PC-3 (cell line): Measurements from ENCODE around the gene NOTCH2NLA. TPM values are rescaled to one million over a fixed set of nuclear protein-coding genes. Genes with fewer than 3 reads are reported as not detected.
A peak's percentile ranks its signal among the peaks of the same experiment; 100 is the strongest.
"Not testable (repeated sequence)": the region's sequence is repeated elsewhere in the genome, so short reads cannot be mapped to it uniquely, and the experiment has no call there.

Source experiments
- ATAC-seq: fragments of 200-7000 bp; cut with Tn5 transposase; 2 replicates; pipeline ENCODE4 v1.9.1; 2020; ENCODE audit warnings: mild to moderate bottlenecking, moderate library complexity
- BruUV-seq: library from RNA; stranded (reverse); fragments of 400-500 nt; replicated peaks from 2 replicates; lab custom pipeline; 2021; lab: Mats Ljungman, UMichigan
- CTCF ChIA-PET: fragments of 300-600 bp; sonication (Branson Sonifier 250); formaldehyde crosslinking; loops from one replicate; lab custom pipeline; 2022; ENCODE audit warnings: antibody characterized with exemption; lab: Charles Lee
- POLR2A ChIA-PET: fragments of 300-600 bp; sonication (Branson Sonifier 250); formaldehyde crosslinking; loops from one replicate; lab custom pipeline; 2022; ENCODE audit warnings: antibody characterized with exemption; ENCODE audit not compliant: unreplicated experiment; lab: Charles Lee
- DNase-seq: peaks from one replicate; pipeline ENCODE4 v3.0.0-alpha.2; 2015
- H2AFZ ChIP-seq: fragments of 300-600 bp; sonication (generic); 2 replicates; pipeline ENCODE4 v1.6.0; 2016; ENCODE audit warnings: antibody characterized with exemption, low read length
- H3F3A ChIP-seq: fragments of 300-600 bp; sonication (generic); one replicate; pipeline ENCODE4 v1.6.0; 2017; ENCODE audit warnings: antibody characterized with exemption, low read length, control low read depth, mild to moderate bottlenecking; ENCODE audit not compliant: unreplicated experiment
- H3K27ac ChIP-seq: fragments of 300-600 bp; sonication (generic); 2 replicates; pipeline ENCODE4 v1.5.1; 2016; ENCODE audit warnings: mild to moderate bottlenecking, low read length
- H3K27me3 ChIP-seq: fragments of 300-600 bp; sonication (generic); 2 replicates; pipeline ENCODE4 v1.6.1; 2016; ENCODE audit warnings: low read length, mixed read lengths
- H3K36me3 ChIP-seq: fragments of 300-600 bp; sonication (generic); 2 replicates; pipeline ENCODE4 v1.6.1; 2016; ENCODE audit warnings: low read depth, mixed run types, low read length, mixed read lengths
- H3K4me1 ChIP-seq: fragments of 300-600 bp; sonication (generic); 2 replicates; pipeline ENCODE4 v1.5.1; 2016; ENCODE audit warnings: low read length; ENCODE audit not compliant: insufficient read depth
- H3K4me2 ChIP-seq: fragments of 300-600 bp; sonication (generic); 2 replicates; pipeline ENCODE4 v1.6.0; 2016; ENCODE audit warnings: low read length
- H3K4me3 ChIP-seq: fragments of 300-600 bp; sonication (generic); 2 replicates; pipeline ENCODE4 v1.5.1; 2016; ENCODE audit warnings: mild to moderate bottlenecking, low read length, mixed read lengths
- H3K79me2 ChIP-seq: fragments of 300-600 bp; sonication (generic); 2 replicates; pipeline ENCODE4 v1.6.1; 2017; ENCODE audit warnings: low read length, mixed read lengths
- H3K9ac ChIP-seq: fragments of 300-600 bp; sonication (generic); 2 replicates; pipeline ENCODE4 v1.6.0; 2016; ENCODE audit warnings: mild to moderate bottlenecking, low read length
- H3K9me2 ChIP-seq: fragments of 300-600 bp; sonication (generic); replicated peaks from 2 replicates; pipeline ENCODE4 v1.6.1; 2016; ENCODE audit warnings: mixed run types, low read length, mixed read lengths
- H3K9me3 ChIP-seq: fragments of 300-600 bp; sonication (generic); 2 replicates; pipeline ENCODE4 v1.6.1; 2016; ENCODE audit warnings: low read length, mixed read lengths
- H4K20me1 ChIP-seq: fragments of 300-600 bp; sonication (generic); 2 replicates; pipeline ENCODE4 v1.6.1; 2016; ENCODE audit warnings: low read length, mixed read lengths
- intact Hi-C: fragments of 100-400 bp; cut with micrococcal nuclease; formaldehyde crosslinking; loops from 2 replicates; pipeline ENCODE4 v1.9.0; 2023
- total RNA-seq: library from RNA; depleted of rRNA; stranded (reverse); fragments of >200 nt; gene quantifications from 2 replicates; pipeline ENCODE4 v1.2.3, GENCODE V29; 2014

The NOTCH2NLA gene
- total RNA-seq, 1 experiment from 2014 or later = 69.6 TPM

DNA sequence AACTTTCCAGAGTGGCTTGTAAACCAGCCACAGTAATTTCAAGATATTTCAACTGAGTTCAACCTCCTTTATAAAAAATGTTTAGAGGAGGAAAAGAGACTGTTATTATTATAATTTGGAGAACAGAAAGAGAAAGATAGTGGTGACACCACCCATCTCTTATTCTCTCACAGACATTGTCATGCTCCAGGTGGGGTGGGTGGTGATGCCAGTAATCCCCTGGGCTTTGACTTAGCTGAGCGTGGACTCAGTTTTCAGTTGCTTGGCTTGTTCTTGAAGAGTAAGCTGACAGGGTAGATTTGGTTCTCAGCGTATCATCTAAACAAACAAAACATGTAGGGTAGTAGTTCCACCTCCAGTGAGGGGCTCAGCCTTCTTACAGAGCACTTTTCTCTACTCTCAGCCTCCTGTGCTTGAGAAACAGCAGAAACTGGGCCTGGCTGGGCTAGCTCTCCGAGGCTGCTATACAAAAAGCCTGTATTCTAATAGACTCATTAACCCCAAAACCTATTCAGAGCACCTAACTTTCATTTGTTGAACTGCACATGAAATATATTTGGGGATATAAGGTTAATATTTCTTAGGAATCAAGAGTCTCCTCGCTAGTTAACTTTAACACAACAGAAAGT, 25.9 kb upstream of the NOTCH2NLA start:
- POLR2A ChIA-PET, H3K36me3 ChIP-seq, H3K9me2 ChIP-seq, BruUV-seq, H4K20me1 ChIP-seq, DNase-seq, H3K4me1 ChIP-seq, H3K27me3 ChIP-seq, H3F3A ChIP-seq, CTCF ChIA-PET, H3K27ac ChIP-seq, H2AFZ ChIP-seq, H3K9ac ChIP-seq, intact Hi-C loops, H3K9me3 ChIP-seq, ATAC-seq, H3K4me3 ChIP-seq, H3K79me2 ChIP-seq, H3K4me2 ChIP-seq: not testable (repeated sequence)

DNA sequence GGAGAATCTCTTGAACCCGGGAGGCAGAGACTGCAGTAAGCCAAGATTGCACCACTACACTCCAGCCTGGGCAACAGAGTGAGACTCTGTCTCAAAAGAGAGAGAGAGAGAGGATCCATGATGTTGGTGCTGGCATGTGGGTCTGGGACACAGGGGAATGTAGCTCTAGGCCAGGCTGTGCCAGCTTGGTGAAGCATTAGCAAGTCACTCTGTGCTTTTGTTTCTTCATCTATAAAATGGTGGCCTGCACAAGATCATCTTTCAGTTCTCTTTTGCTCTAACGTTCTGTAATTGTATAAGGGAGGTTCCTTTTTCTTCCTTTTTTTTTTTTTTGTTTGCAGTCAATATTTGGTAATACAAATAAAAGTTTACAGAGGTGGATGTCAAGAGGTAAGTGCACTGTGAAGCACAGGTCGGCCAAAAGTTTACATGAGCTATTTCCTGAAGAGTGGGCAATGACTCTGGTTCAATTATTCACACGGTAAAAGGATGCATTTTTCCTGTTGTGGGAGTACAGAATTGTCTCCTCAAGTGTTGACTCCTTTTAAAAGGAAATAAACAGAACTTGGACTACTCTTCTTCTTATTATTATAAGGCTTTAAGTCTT, 24.5 kb upstream of the NOTCH2NLA start:
- H3K27ac ChIP-seq, H3K4me3 ChIP-seq, CTCF ChIA-PET, H3K9me2 ChIP-seq, H3K36me3 ChIP-seq, H3K4me2 ChIP-seq, H4K20me1 ChIP-seq, H3K27me3 ChIP-seq, DNase-seq, intact Hi-C loops, H3K9me3 ChIP-seq, H2AFZ ChIP-seq, H3K9ac ChIP-seq, H3K79me2 ChIP-seq, ATAC-seq, H3F3A ChIP-seq, POLR2A ChIA-PET, H3K4me1 ChIP-seq, BruUV-seq: not testable (repeated sequence)

DNA sequence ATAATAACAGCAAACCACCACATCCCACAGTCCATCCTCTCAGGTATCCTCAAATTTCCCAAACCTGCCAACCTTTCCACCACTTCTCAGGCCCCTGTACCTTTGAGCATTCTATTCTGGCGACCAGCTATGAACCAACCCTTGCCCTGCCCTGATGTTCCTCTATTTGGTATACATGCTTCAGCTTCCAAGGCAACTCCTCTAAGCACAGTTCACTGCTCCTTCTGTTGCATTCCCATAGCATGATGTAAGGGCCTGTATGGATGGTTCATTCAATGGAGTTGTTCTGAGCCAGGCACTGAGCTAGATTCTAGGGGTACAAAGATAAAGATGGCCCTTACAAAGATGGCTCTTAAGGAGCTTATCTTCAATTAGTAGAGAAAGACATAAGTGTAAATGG, 22.7 kb upstream of the NOTCH2NLA start:
- H2AFZ ChIP-seq, H3K9ac ChIP-seq, H3K4me2 ChIP-seq, H3K27ac ChIP-seq, POLR2A ChIA-PET, intact Hi-C loops, H3K9me2 ChIP-seq, H3K4me1 ChIP-seq, ATAC-seq, H3K4me3 ChIP-seq, BruUV-seq, H3K9me3 ChIP-seq, H3F3A ChIP-seq, H4K20me1 ChIP-seq, H3K27me3 ChIP-seq, H3K36me3 ChIP-seq, CTCF ChIA-PET, DNase-seq, H3K79me2 ChIP-seq: not testable (repeated sequence)

DNA sequence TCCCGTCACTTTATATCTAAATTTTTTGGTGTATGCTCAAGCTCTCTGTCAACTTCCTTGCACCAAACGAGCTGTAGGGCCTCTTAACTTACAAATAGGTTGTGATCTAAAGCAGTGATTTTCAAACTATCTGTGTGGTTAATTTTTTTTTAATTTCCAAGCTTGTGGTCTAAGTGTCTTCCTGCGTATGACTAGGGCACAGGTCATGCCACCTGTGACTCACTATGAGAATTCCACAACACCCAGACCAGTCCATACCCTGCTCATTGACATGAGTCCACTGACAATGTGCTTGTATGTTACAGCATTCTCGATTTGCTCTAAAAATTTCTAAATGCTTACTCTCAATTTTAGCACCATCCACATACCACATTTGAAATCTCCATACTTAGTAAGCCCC, 19.8 kb upstream of the NOTCH2NLA start:
- H2AFZ ChIP-seq, CTCF ChIA-PET, H3F3A ChIP-seq, H3K36me3 ChIP-seq, H3K4me1 ChIP-seq, intact Hi-C loops, H3K4me3 ChIP-seq, H3K27ac ChIP-seq, DNase-seq, H3K4me2 ChIP-seq, POLR2A ChIA-PET, H3K27me3 ChIP-seq, H3K79me2 ChIP-seq, H3K9me3 ChIP-seq, H3K9me2 ChIP-seq, BruUV-seq, H3K9ac ChIP-seq, H4K20me1 ChIP-seq: not testable (repeated sequence)
- peak; percentile 97 for ATAC-seq

- H3K36me3 ChIP-seq, H3K4me3 ChIP-seq, intact Hi-C loops, POLR2A ChIA-PET, H3F3A ChIP-seq, H3K9ac ChIP-seq, H3K79me2 ChIP-seq, H3K27me3 ChIP-seq, H2AFZ ChIP-seq, CTCF ChIA-PET, H3K4me2 ChIP-seq, DNase-seq, H4K20me1 ChIP-seq, H3K9me3 ChIP-seq, H3K9me2 ChIP-seq, BruUV-seq, H3K4me1 ChIP-seq, H3K27ac ChIP-seq: not testable (repeated sequence)
- ATAC-seq = peak; percentile 98
Observed at GRCh38 chr1:146236626-146237025, 7.8 kb upstream of the NOTCH2NLA start.

- H3K27ac ChIP-seq, H3K9me2 ChIP-seq, H3K36me3 ChIP-seq, H4K20me1 ChIP-seq, H2AFZ ChIP-seq, H3F3A ChIP-seq, H3K27me3 ChIP-seq, CTCF ChIA-PET, H3K4me3 ChIP-seq, DNase-seq, H3K4me1 ChIP-seq, H3K9ac ChIP-seq, H3K9me3 ChIP-seq, H3K79me2 ChIP-seq, H3K4me2 ChIP-seq, intact Hi-C loops, BruUV-seq, POLR2A ChIA-PET: not testable (repeated sequence)
- peak; percentile 84 for ATAC-seq
Observed at GRCh38 chr1:146236026-146236601, 7.3 kb upstream of the NOTCH2NLA start.
